NCI-H2196 (cell line): ENCODE data around the gene TXK.

Experiments
- DNase-seq: peaks from one replicate; lab custom pipeline; 2025; ENCODE audit not compliant: unreplicated experiment; lab: John Stamatoyannopoulos, UW

The TXK gene

GRCh38 chr4:48058617-48059530, 75.2 kb downstream of the TXK start:
- no peak for DNase-seq

- DNase-seq: no peak
Observed at GRCh38 chr4:48051078-48051477, 83.0 kb downstream of the TXK start.

DNA sequence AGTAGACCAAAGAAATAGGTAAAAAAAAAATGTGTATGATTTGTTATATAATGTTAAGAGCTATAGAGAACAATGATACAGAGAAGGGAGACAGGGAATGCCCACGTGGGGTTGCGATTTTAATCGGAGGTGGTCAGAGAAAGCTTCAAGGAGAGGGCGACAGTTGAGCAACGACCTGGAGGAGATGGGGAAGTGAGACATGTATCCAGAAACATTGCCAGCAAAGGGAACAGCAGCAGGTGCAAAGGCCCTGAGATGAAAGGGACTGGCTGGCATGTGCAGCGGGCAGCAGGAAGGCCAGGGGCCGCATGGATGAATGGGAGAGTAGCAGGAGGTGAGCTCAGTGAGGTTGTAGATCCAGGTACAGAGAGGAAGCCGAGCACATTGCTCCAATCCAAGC, 84.6 kb downstream of the TXK start:
- no peak for DNase-seq

- DNase-seq: no peak
Observed at GRCh38 chr4:48047896-48048295, 86.2 kb downstream of the TXK start.

GRCh38 chr4:48047421-48047844, 86.6 kb downstream of the TXK start:
- no peak for DNase-seq

DNA sequence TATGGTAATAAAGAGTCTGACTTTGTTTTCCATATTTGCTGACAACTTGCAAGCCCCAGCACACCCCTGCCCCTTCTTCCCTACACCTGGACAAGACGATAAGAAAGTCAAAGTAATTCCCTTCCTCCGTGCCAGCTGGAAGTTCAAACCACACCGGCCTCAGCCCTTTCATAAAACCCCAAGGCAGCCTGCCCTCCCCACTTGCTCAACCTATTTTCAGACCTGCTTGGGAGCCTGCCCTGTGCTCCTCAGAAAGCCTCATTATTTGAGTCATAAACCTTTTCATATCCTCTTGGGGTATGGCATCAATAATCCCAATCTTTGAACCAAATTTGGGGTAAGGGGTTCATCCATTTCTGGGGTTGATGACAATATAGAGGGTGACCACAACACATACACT, 88.0 kb downstream of the TXK start:
- DNase-seq: no peak

GRCh38 chr4:48044298-48044697, 89.8 kb downstream of the TXK start:
- DNase-seq: no peak

DNA sequence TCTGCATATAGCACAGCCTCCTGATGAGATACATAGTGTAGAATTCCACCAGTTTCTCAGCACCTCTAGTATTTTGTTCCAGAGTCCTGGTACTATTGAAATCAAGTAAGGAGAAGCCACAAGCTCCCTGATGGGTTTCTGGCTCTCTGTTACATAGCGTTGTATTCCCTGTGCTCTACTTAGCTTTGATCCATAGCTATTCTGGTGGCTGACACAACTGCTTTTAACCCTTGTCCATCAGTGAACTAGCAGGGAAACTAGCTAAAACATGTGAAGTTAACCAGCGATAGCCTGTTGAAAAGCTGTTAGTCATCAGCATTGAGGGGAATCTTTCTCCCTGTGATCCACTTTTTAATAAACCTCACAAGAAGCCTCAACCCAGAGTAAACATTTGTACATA, 90.5 kb downstream of the TXK start:
- no peak for DNase-seq

- DNase-seq: no peak
Observed at GRCh38 chr4:48042979-48043461, 91.0 kb downstream of the TXK start.

GRCh38 chr4:48041535-48042137, 92.4 kb downstream of the TXK start:
- DNase-seq: no peak

GRCh38 chr4:48039561-48039960, 94.5 kb downstream of the TXK start:
- no peak for DNase-seq

DNA sequence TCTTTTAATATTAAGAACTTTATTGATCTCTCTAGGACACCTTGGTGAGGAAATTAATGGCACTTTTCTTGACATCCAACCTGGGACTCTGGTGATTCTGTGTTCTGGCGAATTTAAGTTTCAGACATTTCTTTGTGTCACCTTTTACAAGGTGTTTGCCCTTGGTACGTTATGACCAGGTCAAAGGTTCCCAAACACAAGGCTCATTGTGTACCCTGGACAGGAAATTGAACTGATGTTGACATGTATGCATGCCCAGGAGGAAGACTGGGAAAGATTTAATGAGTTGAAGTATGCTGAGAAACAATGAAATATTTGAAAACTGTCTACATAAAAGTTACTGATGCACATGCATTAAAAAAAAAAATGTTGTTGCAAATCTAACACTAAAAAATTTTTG, 95.4 kb downstream of the TXK start:
- DNase-seq: no peak

DNA sequence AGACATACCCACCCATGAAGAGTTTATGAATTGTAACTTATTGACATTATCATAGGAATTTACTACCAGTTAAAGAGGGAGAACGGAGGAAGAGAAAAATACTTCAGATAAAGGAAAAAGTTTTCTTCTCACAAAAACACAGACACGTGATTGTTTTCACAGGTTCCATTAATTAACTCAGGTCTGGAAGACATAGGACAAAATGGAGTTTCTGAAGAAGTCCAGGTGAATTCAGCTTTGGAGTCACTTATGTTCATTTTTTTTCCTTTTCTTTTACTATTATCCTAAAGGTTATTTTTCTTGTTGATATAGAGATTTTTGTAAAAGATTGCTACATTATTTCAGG, 97.0 kb downstream of the TXK start:
- no peak for DNase-seq

- DNase-seq: no peak
Observed at GRCh38 chr4:48035952-48036351, 98.1 kb downstream of the TXK start.

DNA sequence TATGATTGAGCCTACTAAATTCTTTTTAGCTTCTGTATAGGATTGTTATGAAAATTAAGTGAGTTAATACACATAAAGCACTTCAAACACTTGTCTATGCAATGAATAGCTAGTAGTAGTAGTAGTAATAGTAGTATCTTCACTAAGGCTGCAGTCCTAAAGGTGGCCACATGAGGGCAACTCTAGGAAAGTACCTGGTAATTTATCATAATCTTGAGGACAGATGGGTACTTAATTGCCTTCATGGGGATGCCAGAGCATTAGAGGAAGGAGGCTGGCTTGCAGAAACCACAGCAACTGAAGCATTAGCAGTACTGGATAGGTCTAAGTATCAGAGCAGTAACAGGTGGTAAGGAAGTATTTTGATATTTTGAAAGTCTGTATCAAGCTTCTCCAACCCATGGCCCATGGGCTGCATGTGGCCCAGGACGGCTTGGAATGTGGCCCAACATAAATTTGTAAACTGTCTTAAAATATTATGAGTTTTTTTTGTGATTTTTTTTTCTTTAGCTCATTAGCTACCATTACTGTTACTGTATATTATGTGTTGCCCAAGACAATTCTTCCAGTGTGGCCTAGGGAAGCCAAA, 100.1 kb downstream of the TXK start:
- peak; percentile 4 for DNase-seq

- DNase-seq: no peak
Observed at GRCh38 chr4:48033412-48033811, 100.6 kb downstream of the TXK start.

GRCh38 chr4:48032721-48033120, 101.3 kb downstream of the TXK start:
- DNase-seq: no peak

- no peak for DNase-seq
Observed at GRCh38 chr4:48031802-48032525, 102.1 kb downstream of the TXK start.

GRCh38 chr4:48030470-48030869, 103.6 kb downstream of the TXK start:
- no peak for DNase-seq

- no peak for DNase-seq
Observed at GRCh38 chr4:48028696-48029095, 105.4 kb downstream of the TXK start.

DNA sequence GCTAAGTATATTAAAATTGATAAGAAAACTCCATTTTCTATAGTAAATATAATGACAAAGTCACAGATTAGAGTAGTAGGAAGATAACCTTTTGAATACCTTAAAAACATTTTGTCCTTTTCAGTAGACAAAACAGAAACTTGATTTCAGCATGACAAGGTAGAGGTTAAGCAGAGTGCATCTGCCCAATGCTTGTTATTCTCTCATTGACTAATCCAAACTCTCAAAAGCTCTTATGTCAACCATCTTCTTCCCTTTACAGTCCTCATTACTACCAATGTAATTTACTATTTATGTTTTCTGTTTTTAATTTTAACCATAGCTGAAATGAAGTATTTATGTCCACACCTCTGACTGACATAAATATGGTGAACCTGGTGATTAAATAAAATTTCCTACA, 106.4 kb downstream of the TXK start:
- no peak for DNase-seq
